GM20431 (cell line): ENCODE measurements around the gene TACC2.

Experiments used
- in situ Hi-C: fragments of 300-500 bp; cut with MseI, MboI; formaldehyde crosslinking; loops from one replicate; pipeline ENCODE4 v1.15.0; 2020; ENCODE audit warnings: low sequenced_read_pairs; ENCODE audit not compliant: unreplicated experiment

Gene TACC2

DNA sequence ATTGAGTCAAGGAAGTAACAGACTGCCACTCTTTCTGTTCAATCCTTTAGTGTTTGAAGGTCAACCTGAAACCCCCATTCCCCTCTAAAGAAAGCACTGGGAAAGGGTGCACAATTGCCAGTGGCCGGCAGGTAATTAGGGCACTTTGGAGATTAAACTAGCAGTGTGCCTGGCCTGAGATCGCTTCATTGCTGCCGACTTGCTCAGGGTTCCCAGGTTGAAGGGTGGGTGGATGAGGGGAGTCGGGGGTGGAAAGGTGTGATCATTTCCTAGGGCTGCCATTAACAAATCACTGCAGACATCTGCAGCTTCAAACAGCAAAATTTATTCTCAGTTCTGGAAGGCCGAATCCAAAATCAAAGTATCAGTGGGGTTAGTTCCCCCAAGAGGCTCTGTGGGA lies 265.9 kb downstream of the TACC2 start:
- in situ Hi-C loops: no loop called here

DNA sequence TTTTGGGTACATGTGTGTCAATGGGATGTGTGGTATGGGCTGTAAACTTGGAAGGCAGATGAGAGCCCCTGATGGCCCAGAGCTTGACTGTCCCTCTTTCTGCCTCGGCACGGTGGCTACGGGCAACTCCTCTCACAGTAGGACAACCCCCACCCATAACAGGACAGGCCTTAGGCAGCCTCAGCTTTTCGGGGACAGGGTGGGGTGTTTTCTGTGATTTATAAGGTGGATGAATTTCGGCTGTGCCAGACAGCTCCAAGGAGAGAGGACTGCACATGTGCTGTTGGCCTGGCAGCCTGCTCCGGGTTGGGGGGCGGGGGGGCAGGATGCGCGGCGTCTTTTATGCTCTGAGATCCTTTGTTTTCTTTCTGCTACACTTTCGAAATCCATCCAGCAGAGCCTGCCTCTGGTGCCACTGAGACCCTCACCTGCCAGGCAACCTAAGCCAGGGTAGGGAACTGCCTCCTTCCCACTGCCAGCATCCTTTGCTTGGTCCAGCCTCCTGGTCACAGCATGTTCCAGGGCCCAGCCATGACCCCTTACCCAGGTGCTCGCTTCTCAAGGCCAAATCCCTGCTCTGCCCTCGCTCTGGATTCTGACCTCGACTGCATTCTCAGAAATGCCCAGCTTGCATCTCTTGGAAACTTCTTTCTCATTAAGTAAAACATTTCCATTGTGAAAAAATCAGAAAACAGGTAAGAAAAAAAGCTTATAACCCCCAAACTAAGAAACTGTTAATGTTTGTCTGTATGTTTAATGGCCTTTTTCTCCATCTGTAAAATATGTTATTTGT lies 266.7 kb downstream of the TACC2 start:
- in situ Hi-C loops: no loop called here

DNA sequence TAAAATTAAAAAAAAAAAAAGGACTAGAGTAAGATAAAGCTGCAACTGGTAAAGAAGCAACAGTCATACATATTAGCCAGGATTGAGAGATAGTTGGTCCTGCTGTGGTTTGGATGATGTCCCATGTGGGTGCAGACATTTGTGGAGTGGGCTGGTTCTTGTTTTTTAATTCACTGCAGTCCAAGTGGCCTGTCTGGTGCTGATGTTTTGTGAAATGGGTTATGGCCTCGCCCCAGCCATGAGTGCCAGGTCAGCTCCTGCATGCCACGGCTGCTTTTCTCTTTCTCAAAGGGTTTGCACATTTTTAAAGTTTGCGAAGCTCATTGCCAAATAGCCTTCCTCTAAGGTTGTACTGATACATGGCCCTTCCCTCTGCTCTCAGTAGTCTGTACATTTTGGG lies 268.1 kb downstream of the TACC2 start:
- in situ Hi-C loops: no loop called here

DNA sequence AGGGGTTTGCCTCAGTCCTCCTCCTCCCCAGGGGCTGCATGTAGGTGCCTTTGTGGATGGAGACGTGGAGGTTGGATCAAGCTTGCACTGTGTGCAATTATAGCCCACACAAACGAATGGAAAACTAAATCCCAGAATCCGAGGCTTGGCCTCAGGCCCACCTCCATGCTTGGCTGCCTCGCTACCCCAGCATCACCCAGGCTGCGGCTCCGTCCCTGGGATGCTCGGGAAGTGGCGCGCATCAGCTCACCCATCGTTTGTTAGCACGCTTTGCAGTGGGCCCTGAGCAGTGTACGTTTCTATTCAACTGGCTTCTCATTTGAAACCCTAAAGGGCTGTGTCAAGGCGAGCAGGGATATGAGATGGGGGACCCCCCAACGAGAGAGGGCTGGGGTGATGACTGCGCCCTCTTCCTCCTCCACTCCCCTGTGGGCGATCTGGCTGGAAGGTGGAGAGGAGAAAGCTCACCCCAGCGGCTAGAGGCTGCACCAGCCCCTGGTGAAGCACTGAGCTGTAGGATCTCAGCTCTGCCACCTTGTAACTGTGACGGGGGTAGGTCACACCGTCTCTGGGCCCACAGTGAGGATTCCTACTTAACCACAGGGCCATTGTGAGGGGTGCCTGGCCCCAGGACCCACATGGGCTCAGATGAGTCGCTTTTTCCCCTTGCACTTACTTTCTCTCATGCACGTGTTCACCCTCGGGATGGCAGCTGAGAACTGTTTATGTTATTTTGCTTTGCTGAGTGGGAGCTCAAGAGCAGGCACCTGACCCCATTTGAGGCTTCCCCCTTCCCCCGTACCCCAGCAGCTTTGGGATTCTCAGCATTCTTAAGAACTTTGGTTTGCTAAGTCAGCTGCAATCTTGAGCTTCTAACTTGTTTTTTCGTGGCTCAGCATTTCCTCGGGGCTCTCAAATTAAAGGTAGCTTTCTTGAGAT lies 269.4 kb downstream of the TACC2 start:
- in situ Hi-C loops: no loop called here

DNA sequence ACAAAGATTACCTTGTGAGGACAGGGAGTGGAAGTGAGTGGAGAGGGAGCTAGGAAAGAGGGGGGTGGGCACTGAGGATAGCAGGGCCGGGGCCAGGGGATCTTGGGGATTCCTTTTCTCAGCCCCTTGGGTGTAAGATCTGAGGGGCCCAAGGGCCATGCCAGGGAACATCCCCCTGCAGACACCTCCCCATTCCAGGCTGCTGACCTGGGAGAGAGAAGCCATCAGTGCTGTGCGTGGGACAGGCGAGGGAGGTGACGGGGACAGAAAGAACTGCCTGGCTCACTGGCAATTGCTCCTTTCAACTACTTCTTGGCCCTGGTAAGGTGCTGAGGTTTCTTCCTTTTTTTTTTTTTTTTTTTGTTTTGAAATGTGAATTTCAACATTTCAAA lies 270.1 kb downstream of the TACC2 start:
- in situ Hi-C loops: no loop called here

DNA sequence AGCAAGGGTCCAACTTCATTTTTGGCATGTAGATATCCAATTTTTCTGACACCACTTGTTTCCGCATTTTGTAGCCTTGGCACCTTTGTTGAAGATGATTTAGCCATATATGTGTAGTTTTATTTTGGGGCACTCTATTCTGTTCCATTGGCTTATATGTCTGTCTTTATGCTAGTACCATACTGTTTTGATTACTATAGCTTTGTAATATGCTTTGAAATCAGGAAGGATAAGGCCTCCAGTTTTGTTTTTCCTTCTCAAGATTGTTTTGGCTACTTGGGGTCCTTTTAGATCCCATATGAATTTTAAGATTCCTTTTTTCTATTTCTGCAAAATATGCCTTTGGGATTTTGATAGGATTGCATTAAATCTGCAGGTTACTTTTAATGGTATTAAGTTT lies 272.6 kb downstream of the TACC2 start:
- in situ Hi-C loops: no loop called here

DNA sequence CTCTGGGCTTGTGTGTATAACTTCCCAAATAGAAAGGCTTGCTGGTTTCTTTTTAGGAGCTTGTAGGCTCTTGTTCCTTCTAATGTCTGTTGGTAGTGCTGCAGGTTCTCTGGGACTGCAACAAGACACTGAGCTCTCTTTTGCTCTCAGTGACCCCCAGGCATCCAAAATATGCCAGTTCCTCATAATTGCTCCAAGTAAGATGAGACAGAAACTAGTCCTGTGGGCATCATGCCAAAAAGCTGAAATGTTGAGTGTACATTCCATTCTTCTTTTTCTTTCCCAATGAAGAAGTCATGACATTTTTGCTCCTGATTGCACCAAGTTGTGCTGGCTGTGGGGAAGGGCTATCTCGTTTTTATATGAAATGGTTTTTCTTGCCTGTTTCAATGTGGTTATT lies 275.0 kb downstream of the TACC2 start:
- in situ Hi-C loops: no loop called here

DNA sequence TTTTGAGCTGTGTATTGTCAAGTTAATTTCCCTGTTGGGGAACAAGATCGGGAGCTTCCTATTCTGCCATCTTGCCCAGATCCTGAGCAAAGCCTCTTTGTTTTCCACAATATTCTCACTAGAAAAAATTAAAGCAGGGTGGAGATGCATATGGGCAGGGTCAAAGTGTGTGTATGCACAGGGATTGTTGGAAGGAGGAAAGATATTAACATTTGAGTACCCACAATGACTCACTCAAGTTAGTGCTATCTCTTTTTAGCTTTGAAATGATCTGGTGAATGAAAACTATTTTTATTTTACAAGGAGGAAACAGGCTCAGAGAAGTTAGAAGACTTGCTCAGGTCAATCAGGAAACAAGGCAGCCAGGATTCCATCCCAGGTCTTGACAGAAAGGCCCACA lies 275.5 kb downstream of the TACC2 start:
- in situ Hi-C loops: no loop called here

DNA sequence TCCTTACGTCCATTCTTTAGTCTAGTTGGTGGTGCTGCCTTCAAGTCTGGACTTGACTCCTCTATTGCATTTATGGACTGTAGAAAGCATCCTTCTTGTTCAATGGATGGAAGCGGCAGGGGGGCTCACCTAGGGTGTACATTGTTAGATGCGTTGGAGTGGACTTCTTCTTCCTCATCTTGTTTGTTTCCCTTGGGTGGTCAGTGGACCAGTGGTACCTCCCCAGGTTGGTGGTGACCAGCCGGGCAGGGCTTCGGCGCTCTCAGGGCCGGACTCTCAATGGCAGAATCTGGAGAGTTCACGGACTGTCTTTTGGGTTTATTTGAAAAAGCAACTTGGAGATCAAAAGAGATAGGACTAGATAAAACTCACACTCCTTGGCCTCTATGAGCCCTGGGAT lies 276.0 kb downstream of the TACC2 start:
- in situ Hi-C loops: no loop called here

DNA sequence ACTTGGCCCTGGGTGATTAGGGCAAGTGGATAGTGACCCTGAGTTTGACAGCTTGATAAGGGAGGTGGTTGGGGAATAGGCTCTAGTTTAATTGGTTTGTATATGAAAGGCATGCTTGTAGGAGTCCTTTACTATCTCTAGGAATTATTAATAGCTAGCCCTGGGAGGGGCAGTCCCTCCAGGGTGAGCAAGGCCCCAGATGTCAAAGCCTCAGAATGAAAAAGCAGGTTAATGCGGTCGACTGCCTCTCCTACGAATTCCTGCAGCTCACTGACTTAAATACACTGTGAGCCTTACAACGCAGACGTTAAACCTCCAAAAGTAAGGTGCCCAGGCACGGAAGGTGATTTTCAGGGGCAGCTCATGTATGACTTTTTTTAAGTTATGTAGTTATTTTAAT lies 276.9 kb downstream of the TACC2 start:
- in situ Hi-C loops: no loop called here

DNA sequence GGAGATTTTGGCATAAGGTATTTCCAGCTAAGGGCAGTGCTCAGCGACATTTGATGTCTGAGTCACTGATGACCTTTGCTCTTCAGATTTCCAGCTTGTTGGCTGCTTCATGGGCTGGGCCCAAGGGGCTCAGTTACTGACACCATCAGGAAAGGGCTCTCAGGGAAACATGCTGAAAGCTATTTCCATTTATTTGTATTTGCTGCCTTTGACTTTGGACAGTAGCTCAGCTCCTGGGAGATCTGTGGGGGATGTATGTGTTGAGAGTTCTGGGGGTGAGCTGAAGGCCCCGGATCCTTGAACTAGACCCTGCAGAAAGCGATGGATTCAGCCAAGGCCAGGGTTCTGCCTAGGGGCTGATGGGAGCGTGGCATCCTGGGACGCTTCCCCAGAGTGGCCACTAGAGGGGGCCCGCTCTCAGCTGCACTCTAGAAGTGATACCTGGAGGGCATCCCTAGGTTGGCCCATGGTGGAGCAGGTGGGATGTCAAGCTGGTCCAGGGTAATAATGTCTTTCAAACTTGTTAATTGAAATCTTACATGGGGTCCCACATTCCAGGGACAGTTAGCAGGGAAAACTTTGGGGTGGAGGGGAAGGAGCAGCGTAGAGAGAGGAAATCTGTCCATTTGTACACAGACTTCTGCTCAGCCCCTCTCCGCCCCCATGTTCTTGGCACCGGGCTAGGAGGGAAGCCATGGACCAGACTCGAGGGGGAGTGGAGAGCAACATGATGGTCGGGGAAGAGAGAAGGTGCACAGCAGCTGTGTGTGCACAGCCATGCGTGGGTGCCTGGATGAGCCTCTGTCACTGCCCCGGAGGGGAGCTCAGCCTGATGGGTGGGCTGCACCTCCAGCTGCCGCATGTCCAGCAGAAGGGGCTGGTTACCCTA lies 279.1 kb downstream of the TACC2 start:
- in situ Hi-C loops: no loop called here

DNA sequence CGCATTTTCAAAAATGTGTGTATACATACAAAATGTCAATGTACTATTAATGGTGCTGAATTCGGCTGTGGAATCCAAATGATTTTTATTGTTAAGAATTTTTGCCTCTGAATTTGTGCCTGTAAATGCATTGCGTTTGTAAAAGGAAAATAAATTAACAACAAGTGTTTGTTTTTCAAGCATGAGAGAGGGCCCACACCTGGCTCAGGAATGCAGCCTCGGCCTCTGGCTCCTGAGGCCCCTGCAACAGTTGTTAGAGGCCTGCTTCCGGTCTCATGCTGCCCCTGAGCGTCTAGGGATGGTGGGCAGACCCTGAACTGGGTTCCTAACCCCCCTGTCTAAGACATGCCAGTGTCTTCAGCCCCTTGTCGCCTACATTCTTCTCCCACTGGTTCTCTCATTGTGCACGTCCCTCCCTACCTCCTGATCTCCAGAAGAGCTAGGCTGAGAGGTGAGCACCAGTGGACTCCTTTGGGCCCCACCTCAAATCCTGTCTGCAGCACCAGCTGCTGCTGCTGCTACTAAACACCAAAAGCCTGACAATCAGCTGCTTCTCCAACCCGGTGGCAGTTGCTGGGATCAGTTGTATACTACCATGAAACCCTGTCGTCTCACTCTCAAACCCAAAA lies 280.2 kb downstream of the TACC2 start:
- in situ Hi-C loops: no loop called here

DNA sequence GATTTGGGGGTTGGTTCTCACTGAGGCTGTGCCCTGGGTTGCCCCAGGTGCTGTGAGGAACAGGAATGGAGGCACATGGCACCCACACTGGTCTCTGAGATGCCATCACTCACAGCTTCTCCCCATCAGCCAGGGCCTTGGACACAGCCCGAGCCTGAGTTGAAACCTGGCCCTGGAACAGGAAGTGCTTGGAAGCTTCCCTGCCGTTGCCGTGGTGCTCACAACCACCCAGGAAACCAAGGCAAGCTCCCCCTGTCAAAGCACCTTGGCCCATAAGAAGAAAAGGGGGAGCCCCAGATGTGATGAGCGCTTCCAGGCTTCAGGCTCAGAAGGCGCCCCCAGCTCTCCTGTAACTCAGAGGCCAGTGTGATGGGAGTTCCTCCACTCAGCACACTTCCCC lies 282.1 kb downstream of the TACC2 start, which contains the start of gene BTBD16:
Gene BTBD16, plus strand, starts transcription at position 221 of the 400 bp plus-strand sequence. CDS start 3,786 bp downstream, outside the sequence.
- in situ Hi-C loops: no loop called here

DNA sequence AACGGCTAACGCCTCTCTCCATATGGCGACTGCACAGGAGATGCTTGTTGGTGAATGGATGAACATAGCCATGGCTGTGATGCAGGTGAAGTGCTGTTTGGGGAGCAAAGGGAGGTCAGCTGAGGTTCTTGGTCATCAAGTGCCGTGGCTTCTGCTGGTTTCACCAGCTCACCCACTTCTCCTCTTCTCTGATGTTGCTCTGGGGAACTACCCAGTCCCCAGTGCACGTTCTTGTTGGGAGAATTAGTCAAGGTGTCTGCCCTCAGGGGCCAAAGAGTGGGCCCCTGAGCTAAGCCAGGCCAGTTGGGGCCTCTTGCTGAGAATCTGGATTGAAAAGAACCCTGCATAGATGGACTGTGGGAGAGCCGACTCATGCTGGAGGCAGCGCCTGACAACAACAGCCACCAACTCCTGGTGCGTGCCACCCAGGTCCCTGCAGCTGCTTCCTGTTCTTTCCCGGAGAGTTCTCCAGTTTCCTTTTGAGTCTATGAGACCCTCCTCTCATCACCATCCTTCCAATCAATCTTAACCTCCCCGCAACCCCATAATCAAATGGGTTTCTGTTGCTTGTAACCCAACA lies 285.1 kb downstream of the TACC2 start:
- in situ Hi-C loops: no loop called here

DNA sequence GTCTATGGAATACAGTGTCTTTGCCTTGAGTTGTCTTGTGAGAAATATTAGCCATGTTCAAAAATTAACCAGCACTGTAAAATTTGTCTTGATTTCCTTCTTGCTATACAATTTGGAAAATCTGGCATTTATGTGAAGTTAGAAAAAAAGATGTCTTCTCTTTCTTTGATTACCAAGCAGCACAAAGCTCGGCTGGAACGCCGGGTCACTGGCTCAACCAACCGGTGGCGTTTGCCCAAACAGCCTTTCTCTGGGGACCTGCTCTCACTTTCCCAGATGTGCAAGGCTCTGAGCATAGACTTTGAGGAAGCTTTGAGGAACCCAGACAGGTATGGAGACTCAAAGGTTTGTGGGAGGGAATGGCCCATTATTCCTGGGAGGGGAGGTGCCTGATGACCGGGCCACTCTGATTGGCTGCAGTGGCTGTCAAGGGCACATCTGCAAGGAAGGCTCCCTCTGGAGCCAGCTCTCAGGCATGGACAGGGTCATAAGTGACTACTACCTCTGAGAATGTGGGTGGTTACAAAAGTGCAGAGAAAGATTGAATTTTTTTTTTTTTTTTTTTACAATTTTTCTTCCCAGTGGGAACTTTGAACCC lies 287.7 kb downstream of the TACC2 start:
- in situ Hi-C loops: no loop called here

DNA sequence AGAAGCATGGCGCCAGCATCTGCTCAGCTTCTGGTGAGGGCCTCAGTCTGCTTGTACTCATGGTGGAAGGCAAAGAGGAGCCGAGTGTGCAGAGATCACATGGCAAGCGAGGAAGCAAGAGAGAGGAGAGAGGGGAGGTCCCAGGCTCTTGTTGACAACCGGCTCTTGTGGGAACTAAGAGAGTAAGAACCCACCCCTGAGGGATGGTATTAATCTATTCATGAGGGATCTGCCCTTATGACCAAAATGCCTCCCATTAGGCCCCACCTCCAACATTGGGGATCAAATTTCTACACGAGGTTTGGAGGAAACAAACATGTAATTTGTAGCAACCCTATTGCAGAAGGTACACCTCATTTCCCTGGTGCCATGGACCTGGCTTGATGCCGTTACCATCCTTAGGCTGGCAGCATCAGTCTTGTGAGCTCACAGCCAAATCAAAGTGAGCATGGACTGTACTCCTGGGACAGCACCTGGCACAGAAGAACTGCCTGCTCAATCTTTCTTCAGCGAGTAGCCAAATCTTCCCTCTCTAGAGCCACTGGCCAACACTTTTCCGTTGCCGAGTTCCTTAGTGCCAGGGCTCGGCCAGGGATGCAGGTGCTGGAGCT lies 288.7 kb downstream of the TACC2 start:
- in situ Hi-C loops: no loop called here

DNA sequence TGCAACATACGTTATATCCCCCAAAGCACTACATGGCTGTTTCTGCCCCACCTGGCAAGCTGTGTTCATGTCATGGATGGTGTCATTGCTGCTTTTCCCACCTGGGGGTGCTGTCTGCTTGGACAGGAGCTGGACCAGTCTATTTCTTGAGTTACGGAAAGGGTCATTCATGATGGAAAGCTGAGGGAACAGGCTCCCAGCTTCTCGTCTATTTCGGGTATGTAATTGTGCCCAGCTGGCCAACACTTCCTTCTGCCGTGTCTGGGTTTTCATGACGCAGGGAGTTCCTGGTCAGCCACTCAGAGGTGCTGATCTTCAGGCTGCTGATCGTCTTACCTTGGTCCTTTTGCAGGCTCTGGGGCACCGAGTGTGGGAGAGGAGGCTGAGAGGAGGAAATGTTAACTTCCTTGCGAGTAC lies 290.8 kb downstream of the TACC2 start:
- in situ Hi-C loops: no loop called here

DNA sequence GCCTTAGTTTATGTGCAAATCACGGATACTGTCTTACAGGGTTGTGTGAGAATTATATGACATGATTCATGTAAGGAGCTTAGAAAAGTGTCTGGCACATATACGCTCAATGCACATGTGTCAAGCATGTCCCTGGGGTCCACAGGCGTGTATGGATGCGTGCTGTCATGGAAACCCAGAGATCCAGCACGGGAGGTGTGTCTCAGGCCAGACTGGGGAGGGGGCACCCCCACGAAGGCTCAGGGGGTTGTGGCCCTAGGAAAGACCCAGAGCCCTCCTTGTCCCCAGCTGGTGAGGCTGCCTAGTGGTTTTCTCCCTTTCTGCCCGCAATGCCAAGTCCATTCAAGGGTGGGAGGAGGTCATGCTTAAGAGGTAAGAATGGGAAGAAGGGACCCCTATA lies 291.2 kb downstream of the TACC2 start:
- in situ Hi-C loops: no loop called here
